22Rv1 (cell line): ENCODE measurements around the gene ITGB1BP1.

Source experiments
- ZFX ChIP-seq: fragments of 450-650 bp; IDR thresholded peaks from 2 replicates; pipeline ENCODE4 v1.6.1; 2017; ENCODE audit warnings: antibody characterized with exemption, borderline replicate concordance
- TF ChIP-seq, protein P1 (sequence below): fragments of 450-650 bp; IDR thresholded peaks from 2 replicates; pipeline ENCODE4 v1.5.1; 2017; ENCODE audit warnings: mild to moderate bottlenecking

DNA sequence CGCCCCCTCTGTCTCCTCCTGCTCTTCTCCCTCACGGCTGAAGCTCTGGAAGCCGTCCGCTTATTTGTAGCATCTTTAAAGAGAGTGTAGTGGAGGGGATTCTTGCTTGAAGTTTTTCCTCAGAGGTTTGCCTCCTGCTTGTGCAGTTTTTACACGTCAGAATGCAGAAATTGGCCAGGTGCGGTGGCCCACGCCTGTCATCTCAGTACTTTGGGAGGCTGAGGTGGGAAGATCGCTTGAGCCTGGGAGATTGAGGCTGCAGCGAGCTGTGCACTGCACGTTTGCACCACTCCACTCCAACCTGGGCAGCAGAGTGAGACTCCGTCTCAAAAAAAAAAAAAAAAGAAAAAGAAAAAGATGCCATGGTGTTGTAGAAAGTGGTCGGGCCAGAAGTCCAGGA, 69.0 kb downstream of the ITGB1BP1 start:
- TF ChIP-seq, protein P1, sequence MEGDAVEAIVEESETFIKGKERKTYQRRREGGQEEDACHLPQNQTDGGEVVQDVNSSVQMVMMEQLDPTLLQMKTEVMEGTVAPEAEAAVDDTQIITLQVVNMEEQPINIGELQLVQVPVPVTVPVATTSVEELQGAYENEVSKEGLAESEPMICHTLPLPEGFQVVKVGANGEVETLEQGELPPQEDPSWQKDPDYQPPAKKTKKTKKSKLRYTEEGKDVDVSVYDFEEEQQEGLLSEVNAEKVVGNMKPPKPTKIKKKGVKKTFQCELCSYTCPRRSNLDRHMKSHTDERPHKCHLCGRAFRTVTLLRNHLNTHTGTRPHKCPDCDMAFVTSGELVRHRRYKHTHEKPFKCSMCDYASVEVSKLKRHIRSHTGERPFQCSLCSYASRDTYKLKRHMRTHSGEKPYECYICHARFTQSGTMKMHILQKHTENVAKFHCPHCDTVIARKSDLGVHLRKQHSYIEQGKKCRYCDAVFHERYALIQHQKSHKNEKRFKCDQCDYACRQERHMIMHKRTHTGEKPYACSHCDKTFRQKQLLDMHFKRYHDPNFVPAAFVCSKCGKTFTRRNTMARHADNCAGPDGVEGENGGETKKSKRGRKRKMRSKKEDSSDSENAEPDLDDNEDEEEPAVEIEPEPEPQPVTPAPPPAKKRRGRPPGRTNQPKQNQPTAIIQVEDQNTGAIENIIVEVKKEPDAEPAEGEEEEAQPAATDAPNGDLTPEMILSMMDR: no peak
- no peak for TF ChIP-seq ZFX
